OCI-LY7 (cell line): ENCODE measurements around the gene EXOSC7. TPM values are rescaled to one million over a fixed set of nuclear protein-coding genes. Genes with fewer than 3 reads are reported as not detected.

Experiments used
- BruUV-seq: library from RNA; stranded (reverse); fragments of 400-500 nt; replicated peaks from 2 replicates; lab custom pipeline; 2021; lab: Mats Ljungman, UMichigan
- CTCF ChIA-PET: fragments of 300-600 bp; sonication (Branson Sonifier 250); formaldehyde crosslinking; loops from one replicate; lab custom pipeline; 2022; ENCODE audit warnings: antibody characterized with exemption; ENCODE audit not compliant: unreplicated experiment; lab: Charles Lee
- POLR2A ChIA-PET: fragments of 300-600 bp; sonication (Branson Sonifier 250); formaldehyde crosslinking; loops from one replicate; lab custom pipeline; 2022; ENCODE audit warnings: antibody characterized with exemption; lab: Charles Lee
- DNase-seq: peaks from one replicate; pipeline ENCODE4 v3.0.0-alpha.2; 2015; ENCODE audit warnings: low spot score
- H2AFZ ChIP-seq: fragments of 200-600 bp; sonication (generic), shearing (Covaris generic); 2 replicates; pipeline ENCODE4 v1.6.1; 2014; ENCODE audit warnings: mild to moderate bottlenecking, antibody characterized with exemption, low read length, moderate library complexity
- H3K27ac ChIP-seq: fragments of 200-600 bp; sonication (generic); 2 replicates; pipeline ENCODE4 v1.5.1; 2014; ENCODE audit warnings: mixed run types, low read depth, mild to moderate bottlenecking, moderate library complexity, low read length, inconsistent platforms; ENCODE audit not compliant: poor library complexity, severe bottlenecking
- H3K36me3 ChIP-seq: fragments of 200-600 bp; sonication (generic); 2 replicates; pipeline ENCODE4 v1.6.1; 2014; ENCODE audit warnings: mild to moderate bottlenecking, antibody characterized with exemption, low read length, moderate library complexity, mixed read lengths; ENCODE audit not compliant: insufficient read depth
- H3K4me1 ChIP-seq: fragments of 200-600 bp; sonication (generic); 2 replicates; pipeline ENCODE4 v1.5.1; 2014; ENCODE audit warnings: mild to moderate bottlenecking, low read length; ENCODE audit not compliant: insufficient read depth, poor library complexity, severe bottlenecking
- H3K4me2 ChIP-seq: fragments of 200-600 bp; sonication (generic); 2 replicates; pipeline ENCODE4 v1.6.1; 2014; ENCODE audit warnings: mild to moderate bottlenecking, low read length
- H3K4me3 ChIP-seq: fragments of 200-600 bp; sonication (generic); 2 replicates; pipeline ENCODE4 v1.5.1; 2014; ENCODE audit warnings: mild to moderate bottlenecking, low read depth, low read length; ENCODE audit not compliant: poor library complexity, severe bottlenecking
- H3K79me2 ChIP-seq: fragments of 200-600 bp; sonication (generic); 2 replicates; pipeline ENCODE4 v1.6.1; 2016; ENCODE audit warnings: low read depth, mild to moderate bottlenecking, low read length, moderate library complexity, mixed read lengths; ENCODE audit not compliant: insufficient read depth
- H3K9me2 ChIP-seq: fragments of 200-600 bp; sonication (generic); 2 replicates; pipeline ENCODE4 v1.6.1; 2016; ENCODE audit warnings: mild to moderate bottlenecking, low read length, mixed read lengths; ENCODE audit not compliant: insufficient read depth
- H3K9me3 ChIP-seq: fragments of 200-600 bp; sonication (generic); 2 replicates; pipeline ENCODE4 v1.6.1; 2014; ENCODE audit warnings: mild to moderate bottlenecking, mixed run types, low read length, mixed read lengths
- H4K20me1 ChIP-seq: fragments of 200-600 bp; sonication (generic); 2 replicates; pipeline ENCODE4 v1.6.1; 2014; ENCODE audit warnings: mild to moderate bottlenecking, antibody characterized with exemption, low read length, moderate library complexity, mixed read lengths; ENCODE audit not compliant: insufficient read depth
- EZH2phosphoT487 ChIP-seq: fragments of 200-600 bp; sonication (generic); IDR thresholded peaks from 2 replicates; pipeline ENCODE4 v1.6.1; 2018; ENCODE audit warnings: low read depth, borderline replicate concordance, mild to moderate bottlenecking, mixed run types, antibody characterized with exemption, low read length, moderate library complexity, mixed read lengths
- intact Hi-C: fragments of 100-400 bp; cut with micrococcal nuclease; formaldehyde crosslinking; loops from one replicate; pipeline ENCODE4 v1.10.0; 2022; ENCODE audit not compliant: unreplicated experiment
- total RNA-seq, 2 experiments: library from RNA; depleted of rRNA in 1 of 2; stranded (reverse); fragments of >200 nt in 1 of 2; shearing (Covaris generic) in 1 of 2; gene quantifications; 2 replicates each; pipeline ENCODE4 v1.2.3, GENCODE V29; 2014 to 2022
- TF ChIP-seq, protein P1 (sequence below): fragments of 200-600 bp; sonication (generic); conservative IDR thresholded peaks from 2 replicates; pipeline ENCODE4 v1.5.1; 2014; ENCODE audit warnings: mild to moderate bottlenecking, antibody characterized with exemption, low read length, moderate library complexity, mixed read lengths

EXOSC7 gene
- total RNA-seq, 2 experiments from 2014 or later, result 60.3 to 65.3 TPM

DNA sequence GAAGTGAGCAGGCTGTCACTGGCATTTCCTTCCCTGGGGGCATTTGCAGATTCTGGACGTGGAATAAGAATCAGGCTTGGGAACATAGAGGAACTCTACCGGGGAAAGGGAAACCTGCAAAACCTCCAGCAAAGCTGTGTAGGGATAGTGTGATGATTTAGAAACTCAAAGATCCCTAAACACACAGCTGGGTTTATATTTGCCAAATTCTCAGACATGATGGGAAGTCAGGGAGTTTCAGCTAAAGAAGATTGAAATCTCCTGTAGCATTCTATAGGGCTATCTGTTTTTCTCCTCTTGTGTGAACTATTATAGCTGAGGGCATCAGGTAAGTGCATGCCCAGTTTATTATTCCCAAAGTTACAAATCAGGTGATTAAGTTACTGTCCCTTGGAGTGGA is 40.9 kb downstream of the EXOSC7 start:
- Histone ChIP-seq H3K4me2 (no peak overlapping the region), H3K9me3 (no peaks in the 10 kb centered on the region), H3K4me1 (peaks cover 4% of the 10 kb centered on the region), H3K79me2 (no peaks in the 10 kb centered on the region), H3K4me3 (no peak overlapping the region), H3K27ac (no peak overlapping the region), H3K9me2 (no peaks in the 10 kb centered on the region), H4K20me1 (no peaks in the 10 kb centered on the region), H2AFZ (no peak overlapping the region), H3K36me3 (peaks cover 35% of the 10 kb centered on the region)
- ChIA-PET CTCF (interaction anchor here (1.5 kb wide), 1 partner anchor 25 kb away, joined by 5 read pairs; no protein-coding TSS in a partner anchor), POLR2A (interaction anchor here (0.7 kb wide), 1 partner anchor 8 kb away, joined by 3 read pairs; no protein-coding TSS in a partner anchor)
- TF ChIP-seq, protein P1, sequence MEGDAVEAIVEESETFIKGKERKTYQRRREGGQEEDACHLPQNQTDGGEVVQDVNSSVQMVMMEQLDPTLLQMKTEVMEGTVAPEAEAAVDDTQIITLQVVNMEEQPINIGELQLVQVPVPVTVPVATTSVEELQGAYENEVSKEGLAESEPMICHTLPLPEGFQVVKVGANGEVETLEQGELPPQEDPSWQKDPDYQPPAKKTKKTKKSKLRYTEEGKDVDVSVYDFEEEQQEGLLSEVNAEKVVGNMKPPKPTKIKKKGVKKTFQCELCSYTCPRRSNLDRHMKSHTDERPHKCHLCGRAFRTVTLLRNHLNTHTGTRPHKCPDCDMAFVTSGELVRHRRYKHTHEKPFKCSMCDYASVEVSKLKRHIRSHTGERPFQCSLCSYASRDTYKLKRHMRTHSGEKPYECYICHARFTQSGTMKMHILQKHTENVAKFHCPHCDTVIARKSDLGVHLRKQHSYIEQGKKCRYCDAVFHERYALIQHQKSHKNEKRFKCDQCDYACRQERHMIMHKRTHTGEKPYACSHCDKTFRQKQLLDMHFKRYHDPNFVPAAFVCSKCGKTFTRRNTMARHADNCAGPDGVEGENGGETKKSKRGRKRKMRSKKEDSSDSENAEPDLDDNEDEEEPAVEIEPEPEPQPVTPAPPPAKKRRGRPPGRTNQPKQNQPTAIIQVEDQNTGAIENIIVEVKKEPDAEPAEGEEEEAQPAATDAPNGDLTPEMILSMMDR, result no peak
- no peak for TF ChIP-seq EZH2phosphoT487
- no peak for DNase-seq
- no TSS peak for BruUV-seq
- intact Hi-C loops, result no loop called here

DNA sequence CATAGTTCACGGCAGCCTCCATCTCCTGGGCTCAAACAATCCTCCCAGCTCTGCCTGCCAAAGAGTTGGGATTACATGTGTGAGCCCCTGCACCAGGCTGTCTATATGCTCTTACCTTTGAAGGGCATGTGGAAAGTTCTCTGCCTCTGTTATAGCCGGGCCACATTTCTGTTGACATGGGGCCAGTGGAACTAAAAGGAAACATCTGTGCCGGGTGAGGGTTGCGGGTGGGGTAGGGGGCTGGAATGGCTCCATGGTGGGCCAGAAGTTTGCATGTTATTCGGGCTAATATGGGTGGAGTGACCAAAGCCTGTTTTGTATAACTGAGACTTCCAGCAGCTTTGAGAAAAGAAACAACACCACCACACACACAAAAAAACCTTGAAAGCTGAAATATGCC is 41.8 kb downstream of the EXOSC7 start:
- Histone ChIP-seq H3K79me2 (no peaks in the 10 kb centered on the region), H3K36me3 (peaks cover 26% of the 10 kb centered on the region), H2AFZ (no peak overlapping the region), H3K4me2 (no peak overlapping the region), H3K4me3 (no peak overlapping the region), H4K20me1 (no peaks in the 10 kb centered on the region), H3K9me3 (no peaks in the 10 kb centered on the region), H3K9me2 (no peaks in the 10 kb centered on the region), H3K27ac (no peak overlapping the region), H3K4me1 (no peaks in the 10 kb centered on the region)
- no peak for DNase-seq
- ChIA-PET POLR2A (interaction anchor here (0.7 kb wide), 1 partner anchor 9 kb away, joined by 3 read pairs; no protein-coding TSS in a partner anchor), CTCF (interaction anchor here (1.5 kb wide), 1 partner anchor 24 kb away, joined by 5 read pairs; no protein-coding TSS in a partner anchor)
- BruUV-seq, result no TSS peak
- no peak for TF ChIP-seq EZH2phosphoT487
- TF ChIP-seq, protein P1, result no peak
- intact Hi-C loops, result no loop called here

DNA sequence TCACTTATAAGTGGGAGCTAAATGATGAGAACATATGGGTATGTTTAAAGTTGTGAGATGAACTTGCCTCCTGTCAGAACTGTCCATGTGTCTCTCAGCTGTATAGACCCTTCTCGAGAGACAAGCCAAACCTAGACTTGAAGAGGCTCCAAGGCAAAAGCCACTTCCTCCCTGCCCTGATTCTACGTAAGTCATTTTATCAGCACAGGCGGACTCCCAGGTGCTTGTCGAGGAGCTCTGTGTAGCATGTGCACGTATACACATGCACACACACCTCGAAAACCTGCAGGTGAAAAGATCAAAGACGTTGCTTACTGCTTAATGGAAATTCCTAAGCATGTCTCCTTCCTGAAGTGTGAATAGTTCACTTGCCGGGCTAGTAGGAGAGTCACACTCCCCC is 44.5 kb downstream of the EXOSC7 start:
- Histone ChIP-seq H3K27ac (no peak overlapping the region), H3K9me3 (no peaks in the 10 kb centered on the region), H3K36me3 (peaks cover 3% of the 10 kb centered on the region; the same call in 1 of the 2 replicates), H3K9me2 (no peaks in the 10 kb centered on the region), H3K4me1 (no peaks in the 10 kb centered on the region), H3K4me2 (no peak overlapping the region), H3K79me2 (no peaks in the 10 kb centered on the region), H2AFZ (no peak overlapping the region), H3K4me3 (no peak overlapping the region), H4K20me1 (no peaks in the 10 kb centered on the region)
- ChIA-PET POLR2A (interaction anchor here (1.1 kb wide), 1 partner anchor 9 kb away, joined by 3 read pairs; no protein-coding TSS in a partner anchor), CTCF (interaction anchor here (0.6 kb wide), 1 partner anchor 509 kb away, joined by 3 read pairs; no protein-coding TSS in a partner anchor)
- no peak for TF ChIP-seq EZH2phosphoT487
- TF ChIP-seq, protein P1, result no peak
- intact Hi-C loops, result no loop called here
- DNase-seq, result no peak
- BruUV-seq, result no TSS peak
